Calu3 (cell line): ENCODE measurements around the gene PSMD1. TPM values are rescaled to one million over a fixed set of nuclear protein-coding genes. Genes with fewer than 3 reads are reported as not detected.

Experiments used
- BruUV-seq: library from RNA; stranded (reverse); fragments of 400-500 nt; replicated peaks from 2 replicates; lab custom pipeline; 2021; lab: Mats Ljungman, UMichigan
- CTCF ChIA-PET: fragments of 300-600 bp; sonication (Branson Sonifier 250); formaldehyde crosslinking; loops from one replicate; lab custom pipeline; 2022; ENCODE audit warnings: antibody characterized with exemption; lab: Charles Lee
- DNase-seq: peaks from one replicate; pipeline ENCODE4 v3.0.0; 2022
- H3K27ac Mint-ChIP-seq: one replicate; pipeline ENCODE4 v1.8.0; 2022; ENCODE audit warnings: mixed read lengths; ENCODE audit not compliant: unreplicated experiment
- H3K27me3 Mint-ChIP-seq: one replicate; pipeline ENCODE4 v1.8.0; 2022; ENCODE audit warnings: mixed read lengths; ENCODE audit not compliant: unreplicated experiment
- H3K36me3 Mint-ChIP-seq: one replicate; pipeline ENCODE4 v1.8.0; 2022; ENCODE audit warnings: mild to moderate bottlenecking, moderate library complexity, mixed read lengths; ENCODE audit not compliant: insufficient read depth, unreplicated experiment
- H3K4me1 Mint-ChIP-seq: one replicate; pipeline ENCODE4 v1.8.0; 2022; ENCODE audit warnings: mild to moderate bottlenecking, low read depth, mixed read lengths; ENCODE audit not compliant: unreplicated experiment
- H3K4me3 Mint-ChIP-seq: one replicate; pipeline ENCODE4 v1.8.0; 2022; ENCODE audit warnings: mild to moderate bottlenecking, low read depth, moderate library complexity, mixed read lengths; ENCODE audit not compliant: unreplicated experiment
- H3K9me3 Mint-ChIP-seq: one replicate; pipeline ENCODE4 v1.8.0; 2022; ENCODE audit warnings: low read depth, mixed read lengths; ENCODE audit not compliant: unreplicated experiment
- intact Hi-C: fragments of 100-400 bp; cut with micrococcal nuclease; formaldehyde crosslinking; loops from one replicate; pipeline ENCODE4 v1.10.0; 2022; ENCODE audit not compliant: unreplicated experiment
- total RNA-seq: library from RNA; stranded (reverse); gene quantifications from 2 replicates; pipeline ENCODE4 v1.2.3, GENCODE V29; 2022
- TF ChIP-seq, protein P1 (sequence below): fragments of 200-600 bp; IDR thresholded peaks from one replicate; pipeline ENCODE4 v1.8.0; 2022; ENCODE audit warnings: antibody characterized with exemption; ENCODE audit not compliant: unreplicated experiment

The PSMD1 gene
- total RNA-seq, 1 experiment from 2014 or later: 135 TPM

DNA sequence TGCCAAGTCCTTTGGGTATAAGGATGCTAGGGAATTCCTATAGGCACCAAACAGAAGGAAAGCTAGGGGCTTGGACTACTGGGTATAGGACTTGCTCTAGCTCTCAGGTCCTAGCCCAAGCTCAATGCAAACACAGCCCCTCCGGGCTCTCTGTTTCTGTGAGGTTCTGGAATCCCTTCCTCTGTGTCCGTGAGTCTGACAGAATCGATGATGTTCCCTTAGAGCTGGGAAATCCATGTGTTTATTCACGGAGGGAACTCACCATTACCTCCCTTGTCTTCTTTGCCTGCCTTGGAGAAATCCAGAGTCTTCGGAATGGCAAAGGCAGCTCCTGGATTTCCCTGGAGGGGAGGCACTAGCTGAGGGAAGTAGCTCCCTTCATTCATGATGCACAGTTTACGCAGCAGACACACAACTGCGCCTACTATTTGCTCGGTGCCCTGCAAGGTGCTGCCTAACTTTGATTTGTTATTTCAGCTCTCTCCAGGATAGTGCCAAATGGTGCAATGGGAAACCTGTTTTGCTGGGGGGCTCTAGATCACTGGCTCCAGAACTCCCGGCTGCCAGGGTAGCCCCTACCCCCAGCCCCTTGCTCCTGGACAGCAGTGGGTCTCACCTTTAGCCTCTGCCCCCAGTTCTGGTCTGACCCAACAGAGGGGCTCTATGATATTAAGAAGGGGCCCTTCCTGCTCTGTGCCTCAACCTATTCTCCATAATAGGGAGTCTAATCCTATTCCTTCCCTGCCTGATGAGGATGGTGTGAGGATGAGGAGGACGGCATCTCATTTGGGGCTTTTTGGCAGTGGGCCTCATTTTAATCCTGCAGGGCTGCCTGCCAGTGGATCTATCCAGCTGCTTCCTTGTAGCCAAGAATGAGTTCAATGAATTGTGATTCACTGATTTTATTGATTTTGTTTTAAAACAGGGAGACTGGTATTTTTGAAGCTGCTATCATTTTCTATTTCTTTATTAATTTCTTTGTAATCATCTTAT is 8.4 kb upstream of the PSMD1 start:
- intact Hi-C loops: no loop called here
- H3K4me1 Mint-ChIP-seq: peaks cover 3% of the 10 kb centered on the region
- no TSS peak for BruUV-seq
- H3K36me3 Mint-ChIP-seq: peaks cover 8% of the 10 kb centered on the region
- no peaks in the 10 kb centered on the region for H3K9me3 Mint-ChIP-seq
- no peak overlapping the region for H3K4me3 Mint-ChIP-seq
- no peak for DNase-seq
- TF ChIP-seq, protein P1, sequence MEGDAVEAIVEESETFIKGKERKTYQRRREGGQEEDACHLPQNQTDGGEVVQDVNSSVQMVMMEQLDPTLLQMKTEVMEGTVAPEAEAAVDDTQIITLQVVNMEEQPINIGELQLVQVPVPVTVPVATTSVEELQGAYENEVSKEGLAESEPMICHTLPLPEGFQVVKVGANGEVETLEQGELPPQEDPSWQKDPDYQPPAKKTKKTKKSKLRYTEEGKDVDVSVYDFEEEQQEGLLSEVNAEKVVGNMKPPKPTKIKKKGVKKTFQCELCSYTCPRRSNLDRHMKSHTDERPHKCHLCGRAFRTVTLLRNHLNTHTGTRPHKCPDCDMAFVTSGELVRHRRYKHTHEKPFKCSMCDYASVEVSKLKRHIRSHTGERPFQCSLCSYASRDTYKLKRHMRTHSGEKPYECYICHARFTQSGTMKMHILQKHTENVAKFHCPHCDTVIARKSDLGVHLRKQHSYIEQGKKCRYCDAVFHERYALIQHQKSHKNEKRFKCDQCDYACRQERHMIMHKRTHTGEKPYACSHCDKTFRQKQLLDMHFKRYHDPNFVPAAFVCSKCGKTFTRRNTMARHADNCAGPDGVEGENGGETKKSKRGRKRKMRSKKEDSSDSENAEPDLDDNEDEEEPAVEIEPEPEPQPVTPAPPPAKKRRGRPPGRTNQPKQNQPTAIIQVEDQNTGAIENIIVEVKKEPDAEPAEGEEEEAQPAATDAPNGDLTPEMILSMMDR: no peak
- peaks cover 2% of the 10 kb centered on the region for H3K27me3 Mint-ChIP-seq
- H3K27ac Mint-ChIP-seq: no peak overlapping the region
- CTCF ChIA-PET: interaction anchor here (0.6 kb wide), 1 partner anchor 56 kb away, joined by 6 read pairs; no protein-coding TSS in a partner anchor

DNA sequence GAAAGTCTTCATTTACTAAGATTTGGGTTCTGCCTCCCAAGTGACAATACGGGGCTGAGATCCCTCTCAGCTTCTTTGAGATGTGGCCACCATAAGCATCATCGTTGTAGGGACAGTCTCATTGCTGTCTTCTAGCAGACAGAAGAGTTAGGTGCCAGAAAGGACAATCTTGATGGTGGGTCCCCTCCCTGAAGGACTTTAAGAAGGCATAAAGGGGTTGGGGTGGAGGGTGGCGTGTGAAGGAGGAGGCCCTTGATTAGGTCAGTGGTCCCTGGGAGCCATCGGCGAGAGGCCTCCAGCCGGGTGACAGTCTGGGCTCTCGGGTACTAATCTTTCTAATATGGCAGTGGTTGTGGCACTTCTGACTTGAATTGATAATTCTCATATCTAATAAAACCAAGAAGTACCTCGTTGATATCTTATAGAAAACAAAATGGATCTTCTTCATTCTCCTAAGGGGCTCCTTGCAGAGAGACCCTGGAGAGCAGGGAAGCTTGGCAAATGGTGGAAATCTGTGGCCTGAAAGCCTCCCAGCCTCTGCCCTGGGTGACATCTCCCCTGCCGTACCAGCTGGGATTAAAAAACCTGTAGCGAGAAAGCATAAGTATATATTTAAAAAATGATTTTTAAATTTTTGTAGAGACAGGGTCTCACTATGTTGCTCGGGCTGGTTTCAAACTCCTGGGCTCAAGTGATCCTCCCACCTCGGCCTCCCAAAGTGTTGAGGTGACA is 7.2 kb upstream of the PSMD1 start:
- Mint-ChIP-seq H3K4me1 (peaks cover 10% of the 10 kb centered on the region), H3K9me3 (no peaks in the 10 kb centered on the region), H3K4me3 (no peak overlapping the region), H3K36me3 (peaks cover 11% of the 10 kb centered on the region), H3K27me3 (peaks cover 14% of the 10 kb centered on the region), H3K27ac (no peak overlapping the region)
- DNase-seq: no peak
- TF ChIP-seq, protein P1: no peak
- BruUV-seq: no TSS peak
- intact Hi-C loops: loop anchor here (2.0 to 10.0 kb wide), 2 partner anchors 49 to 145 kb away; no protein-coding TSS in a partner anchor
- CTCF ChIA-PET: no interaction called here

DNA sequence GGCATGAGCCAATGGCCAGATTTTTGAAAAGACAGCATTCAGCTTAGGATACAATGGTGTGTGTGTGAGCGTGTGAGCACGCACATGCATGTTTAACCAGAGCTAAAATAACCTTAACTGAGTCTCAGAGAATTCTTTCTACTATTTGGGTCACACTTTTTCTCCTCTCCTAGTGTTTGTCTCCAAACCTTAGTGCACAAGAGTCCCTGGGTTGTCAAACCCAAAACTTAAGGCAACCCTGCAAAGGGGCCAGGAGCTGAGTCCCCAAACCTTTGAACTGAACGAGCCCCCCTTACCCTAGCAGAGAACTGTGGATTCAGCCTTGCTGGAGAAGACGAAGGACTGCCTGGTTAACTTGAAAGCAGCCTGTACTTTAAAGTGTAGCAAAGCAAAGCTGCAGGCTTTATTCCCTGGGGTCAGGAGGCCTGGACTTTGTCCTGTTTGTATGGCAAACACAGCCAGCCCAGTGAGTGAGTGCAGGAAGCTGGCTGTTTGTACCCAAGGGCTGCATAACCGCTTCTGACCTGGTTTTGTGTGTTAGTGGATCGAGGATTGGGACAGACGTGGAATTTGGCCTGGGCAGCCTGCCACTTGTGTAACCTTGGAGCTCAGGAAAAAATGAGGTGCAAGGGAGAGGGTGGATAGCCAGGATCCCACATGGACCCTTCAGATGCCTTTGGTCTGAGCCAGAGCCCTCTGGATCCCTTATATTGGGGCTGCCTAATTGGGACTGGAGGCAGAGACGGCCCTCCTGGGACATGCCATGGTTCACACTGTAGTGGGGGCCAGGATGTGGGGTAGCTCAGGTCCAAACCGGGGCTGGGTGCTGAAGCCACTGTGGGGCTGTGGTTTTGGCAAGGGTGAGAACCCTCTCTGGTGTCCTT is 6.4 kb upstream of the PSMD1 start:
- H3K36me3 Mint-ChIP-seq: peaks cover 11% of the 10 kb centered on the region
- TF ChIP-seq, protein P1: no peak
- BruUV-seq: no TSS peak
- CTCF ChIA-PET: no interaction called here
- H3K4me1 Mint-ChIP-seq: peaks cover 10% of the 10 kb centered on the region
- peaks cover 16% of the 10 kb centered on the region for H3K27me3 Mint-ChIP-seq
- DNase-seq: peak; percentile 47
- no peak overlapping the region for H3K4me3 Mint-ChIP-seq
- intact Hi-C loops: loop anchor here (2.0 to 10.0 kb wide), 2 partner anchors 49 to 145 kb away; no protein-coding TSS in a partner anchor
- no peak overlapping the region for H3K27ac Mint-ChIP-seq
- H3K9me3 Mint-ChIP-seq: no peaks in the 10 kb centered on the region
